HEK293T (cell line): Measurements from ENCODE around the gene RAD18.

ENCODE experiments used
- ARNT ChIP-seq: fragments of 450-650 bp; IDR thresholded peaks from 2 replicates; pipeline ENCODE4 v1.6.1; 2017; ENCODE audit warnings: mild to moderate bottlenecking
- BHLHE40 ChIP-seq: fragments of 450-650 bp; IDR thresholded peaks from 2 replicates; pipeline ENCODE4 v1.6.1; 2016; ENCODE audit warnings: mild to moderate bottlenecking, moderate library complexity, borderline replicate concordance
- CTBP1 ChIP-seq: fragments of 450-650 bp; IDR thresholded peaks from 2 replicates; pipeline ENCODE4 v1.6.1; 2016; ENCODE audit warnings: borderline replicate concordance
- FOXM1 ChIP-seq: fragments of 450-650 bp; IDR thresholded peaks from 2 replicates; pipeline ENCODE4 v1.6.1; 2017; ENCODE audit warnings: mild to moderate bottlenecking, borderline replicate concordance
- HDGF ChIP-seq: fragments of 450-650 bp; IDR thresholded peaks from 2 replicates; pipeline ENCODE4 v1.6.1; 2017; ENCODE audit warnings: antibody characterized with exemption, borderline replicate concordance
- L3MBTL2 ChIP-seq: fragments of 450-650 bp; conservative IDR thresholded peaks from 2 replicates; pipeline ENCODE4 v1.6.1; 2016; ENCODE audit warnings: mild to moderate bottlenecking
- NFRKB ChIP-seq: fragments of 450-650 bp; IDR thresholded peaks from 2 replicates; pipeline ENCODE4 v1.6.1; 2016; ENCODE audit warnings: mild to moderate bottlenecking, moderate library complexity
- SP1 ChIP-seq: fragments of 450-650 bp; IDR thresholded peaks from 2 replicates; pipeline ENCODE4 v1.6.1; 2017
- SUZ12 ChIP-seq: fragments of 450-650 bp; IDR thresholded peaks from 2 replicates; pipeline ENCODE4 v1.6.1; 2016; ENCODE audit warnings: mild to moderate bottlenecking
- TARDBP ChIP-seq: fragments of 450-650 bp; IDR thresholded peaks from 2 replicates; pipeline ENCODE4 v1.6.1; 2016

GRCh38 chr3:8842293-8842692 lies 121.0 kb downstream of the RAD18 start:
- TF ChIP-seq SUZ12: no peak
- TF ChIP-seq TARDBP: no peak
- no peak for TF ChIP-seq SP1
- no peak for TF ChIP-seq CTBP1
- TF ChIP-seq NFRKB: no peak
- TF ChIP-seq L3MBTL2: no peak
- no peak for TF ChIP-seq FOXM1
- no peak for TF ChIP-seq BHLHE40
- TF ChIP-seq ARNT: no peak
- no peak for TF ChIP-seq HDGF
